ENCODE results near the gene RAPGEF5.

RAPGEF5 gene

DNA sequence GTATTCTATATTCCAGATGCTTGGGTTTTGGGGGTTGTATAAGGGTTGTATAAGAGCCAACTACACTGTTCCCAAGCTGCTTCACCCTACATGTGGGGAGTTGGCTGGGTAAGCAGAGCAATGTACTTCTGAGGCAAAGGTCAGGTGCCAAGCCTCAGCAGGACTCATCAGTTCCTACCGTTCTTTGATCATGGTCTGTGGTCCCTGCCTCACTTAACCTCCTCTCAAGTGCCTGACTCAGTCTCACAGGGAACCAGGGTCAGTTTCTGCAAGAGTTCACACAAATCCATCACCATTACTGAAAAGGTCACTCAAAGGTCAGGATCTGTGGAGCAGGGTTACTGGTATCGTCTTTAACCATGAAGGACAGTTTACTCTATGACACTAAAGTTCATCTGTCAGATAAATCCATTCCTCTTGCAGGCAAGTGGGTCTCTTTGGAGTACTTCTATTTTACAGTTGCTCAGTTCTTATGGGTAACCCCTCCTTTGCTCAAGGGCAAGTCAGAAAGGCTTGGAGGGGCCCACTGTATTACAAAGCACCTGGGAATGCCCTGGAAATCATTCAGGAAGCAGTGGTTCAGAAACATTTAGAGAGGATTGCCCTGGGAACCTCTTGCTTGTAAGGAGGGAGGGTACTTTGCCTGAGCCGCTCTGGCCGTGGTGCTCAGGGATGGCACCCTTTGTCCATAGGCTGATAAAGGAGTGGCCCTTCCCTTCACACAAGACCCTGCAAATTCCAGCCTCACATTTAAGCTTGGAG, 227.0 kb downstream of the RAPGEF5 start:
- in situ Hi-C loops (cut with HindIII; ENCODE audit: low sequenced_read_pairs), result no loop called here

DNA sequence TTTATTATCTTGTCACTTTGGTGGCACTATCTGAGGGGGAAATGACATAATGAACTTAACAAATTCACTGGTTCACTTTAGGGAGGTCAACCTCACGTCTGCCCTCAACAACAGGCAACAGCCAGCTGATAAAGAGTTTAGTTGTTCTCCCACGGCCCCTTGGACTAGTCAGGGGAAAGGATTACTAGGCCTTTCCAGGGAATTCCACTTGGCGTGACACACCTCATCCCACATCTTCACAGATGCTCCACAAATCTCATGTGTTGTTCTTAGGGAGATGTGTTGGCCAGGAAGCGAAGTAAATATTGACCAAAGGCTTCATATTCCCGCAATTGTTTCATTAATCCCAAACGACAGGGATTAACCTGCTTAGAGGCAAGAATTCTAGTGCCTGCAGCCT, 227.8 kb downstream of the RAPGEF5 start:
- in situ Hi-C loops (cut with HindIII; ENCODE audit: low sequenced_read_pairs), result no loop called here

DNA sequence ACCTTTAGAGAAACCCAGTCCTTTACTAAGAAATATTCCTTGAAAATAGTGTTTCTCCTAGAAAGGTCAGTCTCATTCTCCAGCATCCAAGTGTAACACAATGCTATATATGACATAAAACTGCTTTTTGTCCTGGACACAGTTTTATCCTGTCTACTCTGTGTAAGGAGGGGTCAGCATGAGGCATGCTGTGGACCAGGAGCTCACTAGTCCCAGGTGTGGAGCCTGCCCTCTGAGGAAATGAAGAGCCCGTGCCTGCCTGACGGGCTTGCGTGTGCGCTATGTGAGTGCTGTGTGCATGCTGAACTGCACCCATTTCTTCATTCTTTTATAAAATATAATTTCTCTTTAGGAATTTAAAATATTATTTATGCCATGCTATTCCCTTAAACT, 228.4 kb downstream of the RAPGEF5 start:
- in situ Hi-C loops (cut with HindIII; ENCODE audit: low sequenced_read_pairs), result no loop called here

DNA sequence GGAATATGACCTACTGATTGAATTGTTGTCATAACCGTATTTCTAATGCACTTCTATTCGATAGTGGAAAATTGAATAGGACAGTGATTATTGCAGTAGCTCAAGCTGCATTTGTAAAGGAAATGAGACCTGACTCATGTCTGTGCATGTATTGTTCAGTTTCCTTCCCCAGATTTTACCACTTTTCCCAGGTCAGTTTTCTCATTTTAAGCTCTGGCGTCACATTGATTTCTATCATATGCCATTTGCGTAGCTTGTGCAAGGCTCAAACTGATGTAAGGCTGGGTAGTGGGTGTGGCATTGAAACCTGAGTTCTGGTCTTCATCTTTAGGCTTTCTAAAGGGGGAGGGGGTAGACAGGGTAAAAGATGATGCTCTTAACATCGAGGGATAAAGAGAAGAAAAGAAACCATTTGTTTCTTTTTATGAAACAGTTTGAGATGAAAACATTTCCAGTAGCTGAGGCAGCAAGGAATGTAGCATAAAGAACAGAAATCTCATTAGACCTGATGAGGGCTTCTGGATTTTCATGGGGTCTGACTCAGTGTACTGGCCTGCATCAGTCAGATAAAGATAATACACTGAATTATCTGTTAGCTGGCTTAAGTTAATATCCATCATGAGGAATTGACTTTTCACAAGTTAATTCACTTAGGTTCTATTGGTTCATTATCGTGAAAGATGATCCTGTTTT, 229.0 kb downstream of the RAPGEF5 start:
- in situ Hi-C loops (cut with HindIII; ENCODE audit: low sequenced_read_pairs), result no loop called here

DNA sequence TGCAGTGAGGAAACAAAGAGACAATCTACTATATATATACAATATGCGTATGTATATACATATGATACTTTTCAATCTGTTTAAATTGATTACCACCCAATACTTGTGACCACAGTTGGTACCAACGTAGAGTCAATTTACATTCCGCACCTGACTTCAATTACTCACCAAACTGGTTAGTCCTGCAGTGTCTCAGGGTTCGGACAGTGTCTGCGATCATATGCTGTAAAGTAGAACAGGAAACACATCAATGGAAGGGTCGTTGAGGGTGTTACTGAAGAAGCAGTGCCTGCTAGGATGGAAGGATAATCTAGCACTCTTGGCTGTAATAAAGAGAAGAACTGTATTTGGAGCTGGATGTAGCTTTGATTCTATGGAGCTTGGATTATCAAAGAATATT, 231.5 kb downstream of the RAPGEF5 start:
- in situ Hi-C loops (cut with HindIII; ENCODE audit: low sequenced_read_pairs), result no loop called here

DNA sequence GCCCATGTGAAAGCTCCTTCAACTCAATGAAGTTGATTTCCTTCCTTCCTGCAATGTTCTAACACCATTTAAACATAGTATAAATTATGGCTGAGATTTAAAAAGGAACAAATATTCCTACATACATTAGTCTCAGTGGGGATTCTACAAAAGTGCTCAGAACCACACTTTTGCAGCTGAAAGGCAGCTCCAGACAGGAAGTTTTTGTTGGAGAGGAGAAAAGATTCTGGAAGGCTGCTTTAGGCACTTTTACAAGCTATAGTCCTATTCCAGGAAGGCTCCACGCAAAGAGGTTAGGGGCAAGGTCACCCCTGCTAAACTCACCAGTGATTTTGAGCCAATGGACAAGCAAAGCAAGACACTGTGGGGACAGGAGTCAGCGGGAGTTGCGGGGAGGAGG, 232.0 kb downstream of the RAPGEF5 start:
- in situ Hi-C loops (cut with HindIII; ENCODE audit: low sequenced_read_pairs), result loop anchor here (25.0 kb wide), 1 partner anchor 337 kb away; no protein-coding TSS in a partner anchor

DNA sequence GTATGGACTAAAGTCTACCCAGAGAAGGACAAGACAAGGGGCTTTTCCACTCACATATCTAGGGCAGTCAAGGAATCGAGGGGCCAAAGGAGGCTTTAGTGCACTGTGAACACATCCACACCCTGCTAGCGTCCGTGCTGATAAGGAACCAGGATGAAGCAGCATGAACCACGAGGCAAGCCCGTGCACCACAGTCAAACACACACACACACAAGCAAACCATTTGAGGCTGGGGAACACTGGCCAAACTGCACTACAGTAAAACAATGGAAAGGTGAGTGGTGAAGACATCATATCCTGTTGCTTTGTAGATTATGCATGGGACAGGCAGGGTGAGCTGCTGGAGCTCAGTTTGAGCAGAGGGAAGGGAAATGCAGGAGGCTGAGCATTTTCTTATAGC, 233.8 kb downstream of the RAPGEF5 start:
- in situ Hi-C loops (cut with HindIII; ENCODE audit: low sequenced_read_pairs), result loop anchor here (25.0 kb wide), 1 partner anchor 339 kb away; no protein-coding TSS in a partner anchor

DNA sequence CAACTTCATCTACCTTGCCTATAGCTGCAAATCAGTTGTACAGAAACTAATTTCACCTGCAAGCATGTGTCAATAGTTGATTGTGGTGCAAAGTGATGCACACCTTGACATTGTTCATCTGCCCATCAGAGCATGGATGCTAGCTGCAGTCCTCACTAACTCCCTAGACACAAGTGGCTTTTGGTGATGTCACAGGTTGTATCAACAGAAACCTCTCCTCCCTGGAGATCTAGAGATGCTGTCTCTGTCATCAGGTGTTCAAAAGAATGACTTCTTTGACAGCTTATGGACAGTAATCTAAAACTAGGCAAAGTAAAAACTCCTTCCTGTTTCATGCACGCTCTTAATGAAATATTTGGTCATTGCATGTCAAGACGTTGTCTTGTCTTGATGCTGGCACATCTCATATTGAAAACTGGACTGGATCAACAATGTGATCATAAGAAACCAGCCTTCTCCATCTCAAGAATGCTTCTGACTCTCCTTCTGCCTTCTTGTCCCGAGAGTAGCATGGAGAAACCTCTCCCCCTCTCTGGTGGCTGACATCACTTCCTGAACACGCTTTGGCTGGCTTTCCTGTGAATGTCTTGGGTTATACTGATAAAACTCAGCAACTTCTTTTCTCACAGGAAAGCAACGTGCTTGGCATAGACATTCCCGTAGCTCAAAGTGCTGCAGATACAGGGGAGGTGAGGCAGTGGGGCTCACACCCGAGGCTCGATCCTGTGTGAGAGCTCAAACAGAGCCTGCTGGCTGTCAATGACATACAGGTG, 235.1 kb downstream of the RAPGEF5 start:
- in situ Hi-C loops (cut with HindIII; ENCODE audit: low sequenced_read_pairs), result loop anchor here (25.0 kb wide), 1 partner anchor 340 kb away; no protein-coding TSS in a partner anchor

DNA sequence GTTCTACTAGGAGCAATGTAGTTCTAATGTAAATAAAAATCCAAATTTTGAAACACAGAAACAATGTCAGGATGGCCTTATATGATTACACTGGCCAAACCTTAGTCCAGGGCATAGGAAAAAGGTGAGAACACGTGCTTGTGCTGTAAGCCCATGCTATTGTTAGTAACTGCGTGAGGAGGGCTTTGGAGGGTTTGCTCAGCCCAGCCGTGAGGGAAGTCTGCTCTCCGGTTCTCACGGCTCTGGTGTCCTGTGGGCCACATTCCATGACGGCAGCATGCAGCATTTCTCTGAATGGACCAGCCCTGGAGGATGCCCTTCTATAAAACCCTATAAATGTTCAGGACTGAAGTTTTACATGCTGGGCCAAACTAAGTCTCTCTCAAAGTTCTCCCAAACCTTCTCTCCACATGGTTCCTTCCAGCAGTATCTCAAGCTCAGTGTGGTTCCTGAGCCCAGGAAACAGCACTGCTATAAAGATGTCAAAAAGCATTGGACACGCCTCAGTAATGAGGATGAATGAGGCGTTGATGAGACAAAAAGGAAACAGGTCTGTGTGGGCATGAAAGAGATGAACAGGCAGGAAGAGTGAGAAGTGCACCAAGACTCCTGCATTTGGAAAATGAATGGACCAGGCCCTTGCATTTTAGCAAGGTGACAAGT, 236.4 kb downstream of the RAPGEF5 start:
- in situ Hi-C loops (cut with HindIII; ENCODE audit: low sequenced_read_pairs), result loop anchor here (25.0 kb wide), 1 partner anchor 342 kb away; no protein-coding TSS in a partner anchor

DNA sequence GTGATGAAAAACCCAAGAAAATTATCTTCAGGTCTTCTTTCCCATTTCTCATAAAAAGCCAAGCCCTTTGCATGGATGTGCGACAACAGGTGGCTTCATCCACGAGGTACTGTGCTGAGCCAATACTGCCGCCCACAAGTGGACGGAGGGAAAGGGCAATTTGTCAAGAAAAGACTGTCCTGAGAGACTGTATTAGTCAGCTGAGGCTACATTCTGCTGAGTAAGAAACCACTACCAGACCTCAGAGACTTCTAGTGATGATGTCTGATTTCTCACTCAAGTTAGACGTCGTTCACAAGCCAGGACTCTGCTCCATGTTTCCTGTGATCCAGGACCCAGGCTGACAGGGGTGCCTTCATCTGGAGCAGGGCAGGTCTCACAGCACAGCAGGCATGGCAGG, 239.7 kb downstream of the RAPGEF5 start:
- in situ Hi-C loops (cut with HindIII; ENCODE audit: low sequenced_read_pairs), result loop anchor here (25.0 kb wide), 1 partner anchor 345 kb away; no protein-coding TSS in a partner anchor

DNA sequence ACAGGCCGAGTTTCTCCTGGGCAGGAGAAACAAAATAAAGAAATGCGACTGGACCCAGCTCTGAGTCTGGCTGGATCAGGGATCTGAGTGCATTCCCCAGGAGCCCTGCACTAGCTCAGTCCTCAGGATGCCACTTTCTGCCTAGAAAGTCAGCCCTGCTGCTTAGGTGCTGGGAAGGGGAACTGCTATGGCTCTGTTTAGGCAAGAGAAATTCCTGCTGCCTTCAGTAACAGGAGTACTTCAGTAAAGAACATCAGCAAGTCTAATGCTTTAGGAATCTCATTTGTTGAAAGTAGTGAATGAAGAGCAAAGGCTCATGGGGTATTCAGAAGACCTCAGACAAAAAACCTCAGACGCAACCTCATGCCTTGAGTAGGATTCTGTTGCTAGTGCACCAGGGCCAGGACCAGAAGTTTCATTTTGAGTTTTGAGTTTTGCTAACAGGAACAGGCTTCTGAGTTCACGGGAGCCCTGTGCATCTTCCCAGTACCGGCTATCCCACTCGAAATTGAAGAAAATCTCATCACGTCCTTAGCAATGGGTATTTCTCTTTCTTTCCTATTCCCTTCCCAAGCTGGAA, 240.4 kb downstream of the RAPGEF5 start:
- in situ Hi-C loops (cut with HindIII; ENCODE audit: low sequenced_read_pairs), result loop anchor here (25.0 kb wide), 1 partner anchor 346 kb away; no protein-coding TSS in a partner anchor

DNA sequence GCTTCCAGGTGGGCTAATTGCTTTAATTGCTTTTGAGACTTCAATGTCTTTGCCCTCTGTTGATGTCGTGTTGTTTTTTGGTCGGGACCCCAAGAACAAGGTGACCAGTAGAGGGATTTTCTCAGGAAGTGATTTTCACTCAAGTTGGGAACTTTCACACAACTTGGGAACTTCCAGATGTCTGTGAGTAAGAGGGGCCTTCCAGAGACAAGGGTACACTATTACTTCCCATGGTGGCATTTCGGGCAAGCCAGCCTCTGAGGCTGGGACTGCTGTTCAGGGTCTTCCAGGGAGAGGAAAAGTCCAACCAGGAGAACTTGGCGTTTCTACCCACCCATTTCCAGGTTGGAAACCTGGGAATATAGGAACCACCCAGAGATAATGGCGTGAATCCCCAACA, 241.3 kb downstream of the RAPGEF5 start:
- in situ Hi-C loops (cut with HindIII; ENCODE audit: low sequenced_read_pairs), result loop anchor here (25.0 kb wide), 1 partner anchor 347 kb away; no protein-coding TSS in a partner anchor

DNA sequence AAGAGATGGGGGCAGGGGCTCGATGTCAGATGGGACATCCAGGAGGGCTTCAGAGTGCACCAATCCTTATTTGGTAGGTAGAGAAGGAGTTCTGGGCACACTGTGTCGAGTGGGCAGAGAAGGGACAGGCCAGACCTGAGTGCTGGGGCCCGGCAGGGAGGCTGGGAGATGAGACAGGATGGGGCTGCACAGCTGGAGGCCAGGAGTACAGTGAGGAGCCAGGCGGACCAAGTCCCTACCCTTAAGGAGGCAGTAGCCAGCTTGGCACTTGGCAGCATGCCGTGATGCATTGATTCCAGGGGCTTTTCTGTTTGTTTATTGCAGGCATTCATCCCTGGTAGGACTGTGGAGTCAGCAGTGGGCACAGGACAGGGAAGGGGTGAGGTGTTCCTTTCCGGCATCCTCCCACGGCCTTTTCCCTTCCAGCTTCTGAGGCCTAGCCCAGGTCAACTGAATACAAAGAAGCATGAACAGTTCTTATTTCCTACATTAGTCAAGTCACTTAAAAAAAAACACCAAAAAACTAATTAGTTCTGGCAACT, 242.4 kb downstream of the RAPGEF5 start:
- in situ Hi-C loops (cut with HindIII; ENCODE audit: low sequenced_read_pairs), result loop anchor here (25.0 kb wide), 1 partner anchor 348 kb away; no protein-coding TSS in a partner anchor

DNA sequence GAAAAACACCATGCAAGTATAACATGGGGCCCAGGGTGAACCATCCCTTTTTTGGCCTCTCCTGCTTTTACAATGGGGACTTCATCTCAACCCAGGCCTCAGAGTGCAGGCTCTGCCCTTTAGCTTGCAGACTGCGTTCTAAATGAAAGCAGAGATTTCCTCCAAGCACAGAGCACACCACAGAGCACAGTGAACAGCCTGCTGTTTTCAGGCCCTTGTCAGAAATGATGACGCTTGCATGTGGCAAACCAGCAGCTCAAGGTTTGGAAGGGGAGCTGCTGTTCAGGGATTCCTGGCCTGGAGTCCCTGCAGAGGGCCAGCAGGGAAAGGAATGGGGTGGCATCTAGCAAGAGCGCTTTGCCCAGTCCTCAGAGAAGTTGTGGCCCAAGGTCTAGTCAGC, 243.9 kb downstream of the RAPGEF5 start:
- in situ Hi-C loops (cut with HindIII; ENCODE audit: low sequenced_read_pairs), result loop anchor here (25.0 kb wide), 1 partner anchor 349 kb away; no protein-coding TSS in a partner anchor

DNA sequence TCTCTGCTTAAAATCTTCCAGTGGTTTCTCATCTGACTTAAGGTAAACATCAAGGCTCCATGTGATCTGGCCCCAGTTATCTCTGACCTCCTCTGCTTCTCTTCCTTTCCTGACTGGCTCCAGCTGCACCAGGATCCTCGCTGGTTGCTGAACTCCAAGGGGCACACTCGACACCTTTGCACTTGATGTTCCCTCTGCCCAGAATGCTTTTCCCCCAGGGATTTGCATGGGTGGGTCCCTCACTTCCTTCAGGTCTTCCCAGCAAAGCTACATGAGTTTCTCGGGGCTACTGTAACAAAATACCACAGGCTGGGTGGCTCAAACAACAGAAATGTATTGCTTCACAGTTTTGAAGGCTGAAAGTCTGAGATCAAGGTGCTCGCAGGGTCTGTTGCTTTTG, 245.3 kb downstream of the RAPGEF5 start:
- in situ Hi-C loops (cut with HindIII; ENCODE audit: low sequenced_read_pairs), result loop anchor here (25.0 kb wide), 1 partner anchor 351 kb away; no protein-coding TSS in a partner anchor

DNA sequence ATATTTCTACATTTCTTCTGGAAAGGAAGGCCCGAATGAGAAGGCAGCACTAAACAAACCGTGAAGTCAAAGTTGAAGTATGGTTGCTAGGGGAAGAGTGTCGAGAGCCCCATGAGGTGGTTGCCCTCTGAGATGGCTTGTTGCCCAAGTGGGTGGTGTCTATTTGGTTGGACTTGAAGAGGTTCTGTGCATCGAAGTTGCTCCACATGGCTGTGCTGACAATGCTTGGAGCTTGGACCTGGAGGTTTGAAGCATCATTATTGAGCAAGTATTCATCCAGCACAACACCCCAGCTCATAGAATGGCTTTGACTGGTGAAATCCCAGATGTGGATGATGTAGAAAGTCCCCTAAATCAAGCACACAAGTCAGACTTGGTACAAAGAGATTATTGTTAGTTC, 246.1 kb downstream of the RAPGEF5 start:
- in situ Hi-C loops (cut with HindIII; ENCODE audit: low sequenced_read_pairs), result loop anchor here (25.0 kb wide), 1 partner anchor 351 kb away; no protein-coding TSS in a partner anchor

DNA sequence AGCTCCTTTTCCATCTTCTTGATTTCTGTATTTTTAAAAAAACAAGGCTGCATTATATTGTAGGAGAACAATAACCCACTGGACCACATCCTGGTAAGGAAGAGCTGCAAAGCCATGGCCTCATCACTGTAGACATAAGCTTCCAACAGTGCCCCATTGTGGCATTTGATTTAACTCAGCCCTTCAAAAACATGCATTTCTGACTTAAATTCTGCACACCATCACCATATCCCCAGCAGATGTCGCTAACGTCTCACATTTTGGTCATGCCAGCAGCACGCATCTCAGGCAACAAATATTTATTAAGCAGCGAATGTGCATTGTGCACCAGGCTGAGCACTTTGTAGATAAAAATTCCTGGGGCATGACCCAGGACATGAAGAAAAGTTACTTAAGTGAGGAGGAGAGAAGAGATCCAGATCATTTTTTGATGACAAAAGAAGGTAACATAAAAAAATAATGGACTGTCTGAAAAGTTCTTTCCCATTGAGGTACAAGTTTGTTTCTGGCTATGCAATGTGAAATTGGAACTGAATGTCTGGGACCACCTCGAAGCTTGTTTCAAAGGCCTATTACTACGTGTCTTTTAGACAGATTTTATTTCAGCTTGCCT, 246.6 kb downstream of the RAPGEF5 start:
- in situ Hi-C loops (cut with HindIII; ENCODE audit: low sequenced_read_pairs), result loop anchor here (25.0 kb wide), 1 partner anchor 352 kb away; no protein-coding TSS in a partner anchor

DNA sequence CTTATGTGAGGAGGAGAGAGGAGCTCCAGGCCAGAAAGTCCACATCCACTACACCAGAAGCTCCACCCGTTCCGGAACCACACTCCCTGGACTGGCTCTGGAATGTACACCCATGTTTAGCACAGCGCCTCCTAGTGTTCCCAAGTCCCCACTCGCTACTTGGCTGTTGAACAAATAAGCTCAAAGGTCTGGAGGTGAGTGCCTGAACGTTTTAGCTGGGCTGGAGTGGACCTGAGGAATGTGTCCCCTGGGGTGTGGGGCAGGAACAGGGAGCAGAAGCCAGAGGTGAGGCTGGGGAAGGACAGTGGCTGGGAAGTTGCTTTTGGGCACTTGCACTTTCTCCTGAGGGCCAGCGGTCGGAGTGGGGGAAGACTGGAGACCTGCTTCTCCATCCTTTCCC, 247.2 kb downstream of the RAPGEF5 start:
- in situ Hi-C loops (cut with HindIII; ENCODE audit: low sequenced_read_pairs), result loop anchor here (25.0 kb wide), 1 partner anchor 353 kb away; no protein-coding TSS in a partner anchor
